PC-9 (cell line): ENCODE measurements around the gene MOB3A. TPM values are rescaled to one million over a fixed set of nuclear protein-coding genes. Genes with fewer than 3 reads are reported as not detected.

Experiments used
- BruUV-seq: library from RNA; stranded (reverse); fragments of 400-500 nt; replicated peaks from 2 replicates; lab custom pipeline; 2021; lab: Mats Ljungman, UMichigan
- CTCF ChIA-PET: fragments of 300-600 bp; sonication (Branson Sonifier 250); formaldehyde crosslinking; loops from one replicate; lab custom pipeline; 2022; ENCODE audit warnings: antibody characterized with exemption; lab: Charles Lee
- POLR2A ChIA-PET: fragments of 300-600 bp; sonication (Branson Sonifier 250); formaldehyde crosslinking; loops from one replicate; lab custom pipeline; 2022; ENCODE audit warnings: antibody characterized with exemption; ENCODE audit not compliant: unreplicated experiment; lab: Charles Lee
- DNase-seq, 2 experiments: peaks; one replicate each; pipeline versions ENCODE4 v3.0.0 to v3.0.0-alpha.2; 2015 to 2022; ENCODE audit warnings: mixed read lengths in 1 of 2
- H2AFZ ChIP-seq: fragments of 200-600 bp; sonication (generic); 2 replicates; pipeline ENCODE4 v1.8.1; 2017; ENCODE audit warnings: antibody characterized with exemption
- H3F3A ChIP-seq: fragments of 200-600 bp; sonication (generic); 2 replicates; pipeline ENCODE4 v1.8.1; 2017; ENCODE audit warnings: antibody characterized with exemption, mild to moderate bottlenecking, low read depth; ENCODE audit not compliant: insufficient read depth
- H3K27ac ChIP-seq: fragments of 200-600 bp; sonication (generic); 2 replicates; pipeline ENCODE4 v1.6.1; 2016; ENCODE audit warnings: mixed run types
- H3K27me3 ChIP-seq: fragments of 200-600 bp; sonication (generic); 2 replicates; pipeline ENCODE4 v1.6.1; 2016; ENCODE audit warnings: low read depth, mixed run types; ENCODE audit not compliant: insufficient read depth
- H3K36me3 ChIP-seq: fragments of 200-600 bp; sonication (generic); 2 replicates; pipeline ENCODE4 v1.6.1; 2016; ENCODE audit warnings: low read depth, mixed run types
- H3K4me1 ChIP-seq: fragments of 200-600 bp; sonication (generic); replicated peaks from 2 replicates; pipeline ENCODE4 v1.6.1; 2016; ENCODE audit warnings: mixed run types; ENCODE audit not compliant: insufficient read depth
- H3K4me2 ChIP-seq: fragments of 200-600 bp; sonication (generic); 2 replicates; pipeline ENCODE4 v1.6.1; 2017; ENCODE audit warnings: mixed run types
- H3K4me3 ChIP-seq: fragments of 200-600 bp; sonication (generic); 2 replicates; pipeline ENCODE4 v1.6.1; 2016; ENCODE audit warnings: mixed run types
- H3K79me2 ChIP-seq: fragments of 200-600 bp; sonication (generic); 2 replicates; pipeline ENCODE4 v1.6.1; 2017; ENCODE audit warnings: low read depth, mixed run types
- H3K9me2 ChIP-seq: fragments of 200-600 bp; sonication (generic); 2 replicates; pipeline ENCODE4 v1.8.1; 2017; ENCODE audit warnings: mild to moderate bottlenecking; ENCODE audit not compliant: insufficient read depth
- H3K9me3 ChIP-seq: fragments of 200-600 bp; sonication (generic); 2 replicates; pipeline ENCODE4 v1.8.1; 2016; ENCODE audit warnings: low read depth; ENCODE audit not compliant: insufficient read depth
- H4K20me1 ChIP-seq: fragments of 200-600 bp; sonication (generic); 2 replicates; pipeline ENCODE4 v1.8.1; 2017; ENCODE audit not compliant: insufficient read depth
- EZH2 ChIP-seq: fragments of 200-600 bp; sonication (generic); IDR thresholded peaks from 2 replicates; pipeline ENCODE4 v1.8.0; 2017; ENCODE audit warnings: antibody characterized with exemption, low read depth
- intact Hi-C: fragments of 100-400 bp; cut with micrococcal nuclease; formaldehyde crosslinking; loops from one replicate; pipeline ENCODE4 v1.10.0; 2022; ENCODE audit not compliant: unreplicated experiment
- total RNA-seq: library from RNA; stranded (reverse); gene quantifications from 2 replicates; pipeline ENCODE4 v1.2.3, GENCODE V29; 2021
- TF ChIP-seq, protein P1 (sequence below): fragments of 200-600 bp; sonication (generic); conservative IDR thresholded peaks from 2 replicates; pipeline ENCODE4 v1.6.1; 2017; ENCODE audit warnings: mixed run types, antibody characterized with exemption, mild to moderate bottlenecking, moderate library complexity

MOB3A gene
- total RNA-seq, 1 experiment from 2014 or later, result 28.9 TPM

DNA sequence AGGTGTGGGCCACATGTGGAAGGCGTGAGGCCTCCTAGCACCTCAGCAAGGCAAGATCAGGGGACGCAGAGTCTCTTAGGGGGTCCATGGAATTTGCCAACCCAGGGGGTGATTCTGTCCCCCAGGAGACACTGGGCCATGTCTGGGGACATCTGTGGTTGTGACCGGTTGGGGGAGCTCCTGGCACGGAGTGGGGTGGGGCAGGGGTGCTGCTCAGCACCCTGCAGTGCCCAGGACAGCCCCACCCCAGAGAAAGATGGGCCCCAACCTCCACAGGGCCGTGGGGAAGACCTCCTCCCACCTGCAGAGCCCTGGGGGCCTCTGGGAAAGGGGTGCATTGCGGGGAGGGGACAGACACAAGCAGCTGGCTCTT, 49.1 kb downstream of the MOB3A start:
- Histone ChIP-seq H3K9me3 (no peaks in the 10 kb centered on the region), H3F3A (no peaks in the 10 kb centered on the region), H2AFZ (no peak overlapping the region), H3K4me1 (peaks cover 9% of the 10 kb centered on the region; the same call in 1 of the 2 replicates), H3K27me3 (no peaks in the 10 kb centered on the region), H3K4me3 (no peak overlapping the region), H3K36me3 (no peaks in the 10 kb centered on the region), H3K4me2 (0 out of 2 replicates have a peak overlapping the region, but pooled peaks have one; percentile 19), H4K20me1 (peaks cover 53% of the 10 kb centered on the region), H3K9me2 (no peaks in the 10 kb centered on the region), H3K79me2 (peaks cover 46% of the 10 kb centered on the region), H3K27ac (no peak overlapping the region)
- TF ChIP-seq, protein P1, sequence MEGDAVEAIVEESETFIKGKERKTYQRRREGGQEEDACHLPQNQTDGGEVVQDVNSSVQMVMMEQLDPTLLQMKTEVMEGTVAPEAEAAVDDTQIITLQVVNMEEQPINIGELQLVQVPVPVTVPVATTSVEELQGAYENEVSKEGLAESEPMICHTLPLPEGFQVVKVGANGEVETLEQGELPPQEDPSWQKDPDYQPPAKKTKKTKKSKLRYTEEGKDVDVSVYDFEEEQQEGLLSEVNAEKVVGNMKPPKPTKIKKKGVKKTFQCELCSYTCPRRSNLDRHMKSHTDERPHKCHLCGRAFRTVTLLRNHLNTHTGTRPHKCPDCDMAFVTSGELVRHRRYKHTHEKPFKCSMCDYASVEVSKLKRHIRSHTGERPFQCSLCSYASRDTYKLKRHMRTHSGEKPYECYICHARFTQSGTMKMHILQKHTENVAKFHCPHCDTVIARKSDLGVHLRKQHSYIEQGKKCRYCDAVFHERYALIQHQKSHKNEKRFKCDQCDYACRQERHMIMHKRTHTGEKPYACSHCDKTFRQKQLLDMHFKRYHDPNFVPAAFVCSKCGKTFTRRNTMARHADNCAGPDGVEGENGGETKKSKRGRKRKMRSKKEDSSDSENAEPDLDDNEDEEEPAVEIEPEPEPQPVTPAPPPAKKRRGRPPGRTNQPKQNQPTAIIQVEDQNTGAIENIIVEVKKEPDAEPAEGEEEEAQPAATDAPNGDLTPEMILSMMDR, result no peak
- TF ChIP-seq EZH2, result no peak
- intact Hi-C loops, result no loop called here
- BruUV-seq, result no TSS peak
- ChIA-PET CTCF (no interaction called here), POLR2A (no interaction called here)
- DNase-seq, result no peak

DNA sequence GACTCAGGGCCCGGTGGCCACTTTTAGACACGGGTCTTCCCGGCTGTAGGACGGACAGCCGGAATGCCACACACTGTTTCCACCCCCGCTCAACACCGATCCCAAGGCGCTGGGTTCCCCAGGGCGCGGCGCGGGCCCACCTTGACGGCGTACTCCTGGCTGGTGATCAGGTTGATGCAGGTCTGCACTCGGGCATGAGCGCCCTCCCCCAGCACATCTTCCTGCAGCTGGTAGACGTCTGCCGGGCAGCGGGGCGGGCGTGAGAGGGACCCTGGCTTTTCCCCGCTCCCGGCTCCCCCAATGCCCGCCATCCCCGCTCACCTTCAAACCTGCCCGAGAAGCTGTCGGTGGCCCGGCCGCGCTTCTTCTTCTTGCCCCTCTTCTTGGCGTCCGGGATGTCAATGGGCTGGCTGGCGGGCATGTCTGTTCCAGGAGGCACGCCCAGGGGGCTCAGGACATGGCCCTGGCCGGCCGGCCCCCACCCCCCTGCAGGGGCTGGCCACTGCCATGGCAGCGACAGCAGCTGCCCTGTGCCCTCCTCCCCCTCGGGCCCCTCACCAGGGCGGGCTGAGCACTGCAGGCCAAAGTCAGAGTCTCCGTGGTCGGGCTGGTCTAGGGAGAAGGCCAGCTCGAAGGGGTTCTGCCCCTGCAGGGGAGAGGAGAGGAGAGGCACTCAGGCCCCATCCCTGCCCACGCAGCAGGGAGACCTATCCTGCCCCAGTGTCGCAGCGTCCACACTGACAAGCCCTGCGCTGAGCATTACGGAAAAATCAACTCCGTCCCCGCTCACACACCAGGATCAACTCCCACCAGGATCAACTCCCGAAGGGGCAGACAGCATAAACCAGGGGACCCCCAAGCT, 49.8 kb downstream of the MOB3A start:
- ChIA-PET CTCF (no interaction called here), POLR2A (no interaction called here)
- peaks cover 9% of the 10 kb centered on the region; the same call in 1 of the 2 replicates for H3K4me1 ChIP-seq
- no peaks in the 10 kb centered on the region for H3K27me3 ChIP-seq
- intact Hi-C loops, result no loop called here
- no peaks in the 10 kb centered on the region for H3K36me3 ChIP-seq
- BruUV-seq, result no TSS peak
- no peaks in the 10 kb centered on the region for H3K9me3 ChIP-seq
- no peak overlapping the region for H3K4me3 ChIP-seq
- DNase-seq, result no peak
- H3K9me2 ChIP-seq, result no peaks in the 10 kb centered on the region
- peaks cover 46% of the 10 kb centered on the region for H3K79me2 ChIP-seq
- no peaks in the 10 kb centered on the region for H3F3A ChIP-seq
- no peak overlapping the region for H3K4me2 ChIP-seq
- peaks cover 53% of the 10 kb centered on the region for H4K20me1 ChIP-seq
- H3K27ac ChIP-seq, result no peak overlapping the region
- TF ChIP-seq EZH2, result no peak
- TF ChIP-seq, protein P1, result no peak
- H2AFZ ChIP-seq, result no peak overlapping the region

DNA sequence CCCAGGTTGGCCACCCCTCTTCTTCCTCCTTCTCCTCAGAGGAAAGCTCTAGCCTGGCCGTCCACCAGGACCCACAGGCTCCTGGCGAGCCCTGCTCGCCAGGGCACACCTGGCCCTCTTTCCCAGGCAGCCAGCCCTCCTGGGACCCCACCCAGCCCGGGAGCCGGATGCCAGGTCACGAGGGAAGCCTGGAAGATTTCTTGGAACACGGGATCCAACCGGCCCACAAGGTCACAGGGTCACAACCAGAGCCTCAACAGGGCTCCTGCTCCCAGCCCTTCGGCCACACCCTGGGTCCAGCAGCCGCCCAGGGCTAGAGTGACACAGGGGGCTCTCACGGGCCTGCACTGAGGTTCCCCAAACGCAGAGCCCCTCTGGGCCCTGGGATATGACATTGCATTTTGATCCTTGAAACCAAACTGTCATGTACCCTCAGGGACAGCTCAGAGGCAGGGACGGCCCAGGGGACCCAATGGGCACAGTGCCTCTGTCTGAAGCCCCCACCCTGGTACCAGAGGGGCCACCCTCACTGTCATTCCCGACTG, 50.6 kb downstream of the MOB3A start:
- BruUV-seq, result no TSS peak
- POLR2A ChIA-PET, result no interaction called here
- Histone ChIP-seq H3K4me1 (peaks cover 9% of the 10 kb centered on the region; the same call in 1 of the 2 replicates), H3K27ac (no peak overlapping the region), H3K9me3 (no peaks in the 10 kb centered on the region), H3K79me2 (peaks cover 45% of the 10 kb centered on the region), H3K4me3 (no peak overlapping the region), H2AFZ (no peak overlapping the region), H3K27me3 (no peaks in the 10 kb centered on the region), H3F3A (no peaks in the 10 kb centered on the region), H4K20me1 (peaks cover 53% of the 10 kb centered on the region), H3K36me3 (no peaks in the 10 kb centered on the region), H3K9me2 (no peaks in the 10 kb centered on the region), H3K4me2 (no peak overlapping the region)
- intact Hi-C loops, result no loop called here
- no peak for DNase-seq
- CTCF ChIA-PET, result no interaction called here
- no peak for TF ChIP-seq EZH2
- TF ChIP-seq, protein P1, result no peak
